Measurements from ENCODE around the gene SPATS2. TPM values are rescaled to one million over a fixed set of nuclear protein-coding genes. Genes with fewer than 3 reads are reported as not detected.

Gene SPATS2
- total and polyA plus RNA-seq, 2 of the 4 experiments (the other 2 are of a cell fraction): 50.6 to 63.3 TPM

DNA sequence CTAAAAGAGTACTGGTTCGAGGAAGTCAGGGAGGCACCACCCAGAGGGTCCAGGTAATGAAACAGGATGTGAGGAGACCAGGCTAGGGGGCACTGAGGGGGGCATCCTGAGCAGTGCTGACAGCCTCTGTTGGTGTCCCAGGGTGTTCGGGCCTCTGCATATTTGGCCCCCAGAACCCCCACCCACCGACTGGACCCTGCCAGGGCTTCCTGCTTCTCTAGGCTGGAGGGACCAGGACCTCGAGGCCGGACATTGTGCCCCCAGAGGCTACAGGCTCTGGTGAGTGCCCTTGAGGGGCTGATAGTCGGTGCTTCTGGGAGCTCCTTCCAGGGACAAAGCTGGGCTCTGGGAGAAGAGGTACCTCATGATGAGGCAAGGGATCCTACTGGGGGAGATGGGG is 41.7 kb upstream of the SPATS2 start:
- no peaks in the 10 kb centered on the region for H4K20me1 ChIP-seq (ENCODE audit: insufficient read depth, low read length)
- peaks cover 6% of the 10 kb centered on the region for H3K36me3 ChIP-seq (ENCODE audit: control insufficient read depth, insufficient read depth, low read length)
- intact Hi-C loops (cut with micrococcal nuclease) (no loop called here), dilution Hi-C loops (cut with HindIII; ENCODE audit: low sequenced_read_pairs, unreplicated experiment) (no loop called here), in situ Hi-C loops (cut with MboI; ENCODE audit: low sequenced_read_pairs) (no loop called here)
- H3K9me1 ChIP-seq (ENCODE audit: insufficient read depth, low read length): no peaks in the 10 kb centered on the region; the same call in 1 of the 2 replicates
- no peak overlapping the region for H2BK15ac ChIP-seq (ENCODE audit: low read depth, low read length)
- ChIA-PET CTCF (no interaction called here), POLR2A (ENCODE audit: unreplicated experiment) (no interaction called here)
- DNase-seq (no peak), ATAC-seq (ENCODE audit: low read depth) (no peak)
- H4K8ac ChIP-seq (ENCODE audit: low read depth in 2 of 2, low read length in 2 of 2): no peak overlapping the region
- no peak for TF ChIP-seq RCOR1 (IDR thresholded peaks at IDR 0.05; ENCODE audit: insufficient replicate concordance, low read length)
- no peak for TF ChIP-seq CEBPB (IDR thresholded peaks at IDR 0.05; ENCODE audit: low read depth, low read length)
- TF ChIP-seq RAD21 (IDR thresholded peaks at IDR 0.05; ENCODE audit: low read length): no peak
- H3K27ac ChIP-seq (ENCODE audit: insufficient read depth, low read length): no peak overlapping the region
- H4K5ac ChIP-seq (ENCODE audit: low read depth, low read length): no peak overlapping the region
- no peak overlapping the region for H3K56ac ChIP-seq (ENCODE audit: extremely low read depth, insufficient read depth, low read length)
- H3K79me1 ChIP-seq (ENCODE audit: low read depth in 1 of 2, low read length in 2 of 2): peaks cover 9 to 41% of the 10 kb centered on the region in 2 experiments; a peak in 3 of 4 replicates
- WGBS, 2 experiments (ENCODE audit: extremely low coverage in 2 of 2, insufficient read length in 1 of 2): no CpG with 5 or more reads among the region's 6 CpGs
- H2AK9ac ChIP-seq (replicated peaks; ENCODE audit: low read depth, low read length, poor library complexity): peak overlapping the region; percentile 14
- no peak overlapping the region for H3K23ac ChIP-seq (ENCODE audit: low read depth, low read length)
- no peak overlapping the region for H3K4me3 ChIP-seq (ENCODE audit: insufficient read depth, low read depth, low read length)
- no peak overlapping the region for H4K91ac ChIP-seq (ENCODE audit: insufficient read depth, low read depth, low read length)
- BruUV-seq (replicated peaks): no TSS peak
- H2BK120ac ChIP-seq (ENCODE audit: low read depth, low read length): no peak overlapping the region
- no peak overlapping the region for H2BK5ac ChIP-seq (ENCODE audit: low read depth, low read length, poor library complexity, severe bottlenecking)
- H3K4ac ChIP-seq (ENCODE audit: low read depth, low read length): no peak overlapping the region
- no peak overlapping the region for H3K14ac ChIP-seq (replicated peaks; ENCODE audit: low read depth, low read length)
- peaks cover 9% of the 10 kb centered on the region; the same call in 1 of the 2 replicates for H3K4me1 ChIP-seq (ENCODE audit: control insufficient read depth, insufficient read depth, low read length)
- H2AFZ ChIP-seq (replicated peaks; ENCODE audit: low read length, poor library complexity): no peak overlapping the region
- no peak overlapping the region for H3K18ac ChIP-seq (ENCODE audit: low read depth, low read length)
- no peak overlapping the region for H2AK5ac ChIP-seq (ENCODE audit: low read depth, low read length)
- no peak overlapping the region for H3K4me2 ChIP-seq (ENCODE audit: low read depth, low read length)
- H3K9ac ChIP-seq (ENCODE audit: low read depth, low read length): no peak overlapping the region
- no peak overlapping the region for H2BK20ac ChIP-seq (ENCODE audit: low read depth, low read length)
- H3K27me3 ChIP-seq (ENCODE audit: control insufficient read depth, insufficient read depth, low read length): no peaks in the 10 kb centered on the region
- no peaks in the 10 kb centered on the region for H3K9me3 ChIP-seq (ENCODE audit: control insufficient read depth, insufficient read depth, low read length)

Measured in IMR-90 (cell line).